ENCODE measurements around the gene SORCS2.

SORCS2 gene

GRCh38 chr4:7247946-7248345 is 55.6 kb downstream of the SORCS2 start:
- Histone ChIP-seq H3K9me3 (ENCODE audit: control insufficient read depth in 2 of 2, low read length in 2 of 2) (peaks cover 3 to 4% of the 10 kb centered on the region in 2 donors), H3K4me3 (ENCODE audit: low read length in 2 of 2) (no peak overlapping the region), H3K27ac (ENCODE audit: low read length) (no peak overlapping the region), H3K27me3 (ENCODE audit: control insufficient read depth in 1 of 2, insufficient read depth in 2 of 2, low read length in 2 of 2) (no peaks in the 10 kb centered on the region), H3K4me1 (ENCODE audit: control insufficient read depth, insufficient read depth, low read length) (peaks cover 15% of the 10 kb centered on the region), H3K36me3 (ENCODE audit: control insufficient read depth in 2 of 2, insufficient read depth in 2 of 2, low read length in 2 of 2) (no peaks in the 10 kb centered on the region), H3K9ac (ENCODE audit: low read length in 2 of 2) (no peak overlapping the region)

DNA sequence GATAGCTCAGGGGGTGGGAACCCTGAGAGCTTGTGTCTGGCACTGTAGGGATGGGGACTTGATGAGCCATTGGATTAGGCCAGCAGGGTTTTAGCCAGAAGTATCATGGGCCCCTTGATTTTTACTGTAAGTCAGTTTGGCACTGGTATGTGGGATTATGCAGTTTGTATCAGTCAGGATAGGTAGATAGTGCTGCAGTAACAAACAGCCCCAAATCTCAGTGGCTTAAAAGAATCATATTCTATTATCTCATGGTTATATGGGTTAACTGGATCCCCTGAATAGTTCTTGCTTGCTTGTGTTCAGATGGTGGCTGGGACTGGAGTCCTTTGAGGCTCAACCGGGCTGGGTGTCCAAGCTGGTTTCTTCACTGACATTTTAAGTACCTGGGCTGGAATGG is 56.5 kb downstream of the SORCS2 start:
- Histone ChIP-seq H3K4me1 (ENCODE audit: control insufficient read depth, insufficient read depth, low read length) (peaks cover 14% of the 10 kb centered on the region), H3K9ac (ENCODE audit: low read length in 2 of 2) (no peak overlapping the region), H3K27me3 (ENCODE audit: control insufficient read depth in 1 of 2, insufficient read depth in 2 of 2, low read length in 2 of 2) (no peaks in the 10 kb centered on the region), H3K4me3 (ENCODE audit: low read length in 2 of 2) (no peak overlapping the region), H3K9me3 (ENCODE audit: control insufficient read depth in 2 of 2, low read length in 2 of 2) (peaks cover 3 to 4% of the 10 kb centered on the region in 2 donors), H3K27ac (ENCODE audit: low read length) (no peak overlapping the region), H3K36me3 (ENCODE audit: control insufficient read depth in 2 of 2, insufficient read depth in 2 of 2, low read length in 2 of 2) (no peaks in the 10 kb centered on the region)

DNA sequence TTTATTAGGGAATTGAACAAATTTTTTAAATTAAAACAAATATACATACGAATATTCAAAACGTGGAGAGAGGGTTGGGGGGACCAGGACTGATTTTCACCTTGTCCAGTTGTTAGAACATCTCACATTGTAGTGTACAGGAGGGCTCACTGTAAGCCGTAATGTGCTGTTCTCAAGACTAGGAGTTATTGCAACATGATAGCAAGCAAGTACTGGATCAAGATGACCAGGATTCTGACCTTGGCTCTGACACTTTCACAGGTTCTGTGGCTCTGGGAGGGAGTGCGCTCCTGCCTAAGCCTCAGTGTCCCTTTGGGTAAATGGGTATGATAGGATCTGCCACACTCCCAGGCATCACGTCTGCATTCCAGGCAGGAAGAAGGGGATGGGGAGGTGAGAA is 59.0 kb downstream of the SORCS2 start:
- peaks cover 3 to 4% of the 10 kb centered on the region in 2 donors for H3K9me3 ChIP-seq (ENCODE audit: control insufficient read depth in 2 of 2, low read length in 2 of 2)
- peaks cover 18% of the 10 kb centered on the region for H3K4me1 ChIP-seq (ENCODE audit: control insufficient read depth, insufficient read depth, low read length)
- no peak overlapping the region for H3K27ac ChIP-seq (ENCODE audit: low read length)
- H3K27me3 ChIP-seq (ENCODE audit: control insufficient read depth in 1 of 2, insufficient read depth in 2 of 2, low read length in 2 of 2): no peaks in the 10 kb centered on the region
- H3K9ac ChIP-seq (ENCODE audit: low read length in 2 of 2): no peak overlapping the region
- no peak overlapping the region for H3K4me3 ChIP-seq (ENCODE audit: low read length in 2 of 2)
- no peaks in the 10 kb centered on the region for H3K36me3 ChIP-seq (ENCODE audit: control insufficient read depth in 2 of 2, insufficient read depth in 2 of 2, low read length in 2 of 2)

- no peak overlapping the region for H3K4me3 ChIP-seq (ENCODE audit: low read length in 2 of 2)
- peaks cover 3 to 4% of the 10 kb centered on the region in 2 donors for H3K9me3 ChIP-seq (ENCODE audit: control insufficient read depth in 2 of 2, low read length in 2 of 2)
- no peaks in the 10 kb centered on the region for H3K36me3 ChIP-seq (ENCODE audit: control insufficient read depth in 2 of 2, insufficient read depth in 2 of 2, low read length in 2 of 2)
- H3K27me3 ChIP-seq (ENCODE audit: control insufficient read depth in 1 of 2, insufficient read depth in 2 of 2, low read length in 2 of 2): no peaks in the 10 kb centered on the region
- H3K9ac ChIP-seq (ENCODE audit: low read length in 2 of 2): no peak overlapping the region
- peaks cover 25% of the 10 kb centered on the region for H3K4me1 ChIP-seq (ENCODE audit: control insufficient read depth, insufficient read depth, low read length)
- no peak overlapping the region for H3K27ac ChIP-seq (ENCODE audit: low read length)
Observed at GRCh38 chr4:7252051-7252450, 59.7 kb downstream of the SORCS2 start.

GRCh38 chr4:7252510-7253340 is 60.4 kb downstream of the SORCS2 start:
- no peak overlapping the region for H3K27ac ChIP-seq (ENCODE audit: low read length)
- no peak overlapping the region for H3K4me3 ChIP-seq (ENCODE audit: low read length in 2 of 2)
- peaks cover 3 to 4% of the 10 kb centered on the region in 2 donors for H3K9me3 ChIP-seq (ENCODE audit: control insufficient read depth in 2 of 2, low read length in 2 of 2)
- no peaks in the 10 kb centered on the region for H3K27me3 ChIP-seq (ENCODE audit: control insufficient read depth in 1 of 2, insufficient read depth in 2 of 2, low read length in 2 of 2)
- no peak overlapping the region for H3K9ac ChIP-seq (ENCODE audit: low read length in 2 of 2)
- no peaks in the 10 kb centered on the region for H3K36me3 ChIP-seq (ENCODE audit: control insufficient read depth in 2 of 2, insufficient read depth in 2 of 2, low read length in 2 of 2)
- peaks cover 26% of the 10 kb centered on the region for H3K4me1 ChIP-seq (ENCODE audit: control insufficient read depth, insufficient read depth, low read length)

DNA sequence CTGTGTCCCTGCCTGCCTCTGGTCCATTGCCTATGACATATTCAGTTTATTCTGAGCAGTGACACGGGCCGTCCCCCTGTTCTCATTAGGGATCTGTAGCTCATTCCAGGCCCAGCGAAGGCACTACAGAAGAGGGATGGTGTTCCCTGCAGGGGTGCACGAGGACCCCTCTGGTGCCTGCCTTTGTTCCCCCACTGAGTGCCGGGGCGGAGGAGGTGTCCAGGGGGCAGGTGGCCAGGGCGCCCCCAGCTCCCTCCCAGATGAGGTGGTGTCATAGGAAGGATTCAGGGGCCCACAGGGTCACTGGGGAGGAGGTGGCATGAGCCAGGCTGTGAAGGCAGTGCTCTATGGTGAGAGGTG is 61.0 kb downstream of the SORCS2 start:
- Histone ChIP-seq H3K4me3 (ENCODE audit: low read length in 2 of 2) (no peak overlapping the region), H3K9me3 (ENCODE audit: control insufficient read depth in 2 of 2, low read length in 2 of 2) (peaks cover 3 to 4% of the 10 kb centered on the region in 2 donors), H3K36me3 (ENCODE audit: control insufficient read depth in 2 of 2, insufficient read depth in 2 of 2, low read length in 2 of 2) (no peaks in the 10 kb centered on the region), H3K4me1 (ENCODE audit: control insufficient read depth, insufficient read depth, low read length) (peaks cover 26% of the 10 kb centered on the region), H3K27me3 (ENCODE audit: control insufficient read depth in 1 of 2, insufficient read depth in 2 of 2, low read length in 2 of 2) (no peaks in the 10 kb centered on the region), H3K27ac (ENCODE audit: low read length) (no peak overlapping the region), H3K9ac (ENCODE audit: low read length in 2 of 2) (no peak overlapping the region)

- Histone ChIP-seq H3K4me1 (ENCODE audit: control insufficient read depth, insufficient read depth, low read length) (peaks cover 26% of the 10 kb centered on the region), H3K9me3 (ENCODE audit: control insufficient read depth in 2 of 2, low read length in 2 of 2) (peaks cover 1% of the 10 kb centered on the region in 2 donors)
Observed at GRCh38 chr4:7253837-7254236, 61.5 kb downstream of the SORCS2 start.

DNA sequence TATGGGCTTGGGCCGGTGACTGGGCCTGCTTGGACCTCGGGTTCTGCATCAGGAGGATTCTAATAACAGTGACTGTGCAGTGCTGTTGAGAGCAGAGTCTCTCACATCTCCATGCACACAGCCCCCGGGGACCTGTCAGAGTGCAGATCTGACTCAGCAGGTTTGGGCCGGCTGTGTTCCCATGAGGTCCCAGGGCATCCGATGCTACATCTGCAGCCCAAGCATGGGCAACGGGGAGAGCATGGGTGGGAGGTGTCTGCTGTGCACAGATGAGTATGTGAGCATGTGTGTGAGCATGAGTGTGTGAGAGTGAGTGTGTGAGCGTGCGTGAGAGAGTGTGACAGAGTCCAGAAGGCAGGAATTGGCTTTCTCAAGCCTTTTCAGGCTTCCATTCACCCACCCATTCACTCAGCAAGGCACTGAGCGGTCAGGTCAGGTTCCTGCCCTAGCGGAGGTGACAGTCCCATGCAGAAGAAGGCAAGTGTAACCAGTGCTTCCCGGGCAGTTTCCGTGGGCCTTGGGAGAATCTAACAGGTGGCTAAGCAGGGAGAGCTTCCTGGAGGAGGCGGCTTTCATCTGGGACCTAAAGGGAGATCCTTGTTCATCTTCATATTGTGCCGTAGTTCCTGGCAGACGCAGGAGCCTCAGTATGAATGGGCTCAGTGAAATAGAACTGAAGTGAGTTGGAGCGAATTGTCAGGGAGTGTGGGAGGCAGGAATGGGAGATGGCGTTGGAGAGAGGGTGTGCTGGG is 62.6 kb downstream of the SORCS2 start:
- Histone ChIP-seq H3K4me3 (ENCODE audit: low read length in 2 of 2) (no peak overlapping the region), H3K27me3 (ENCODE audit: control insufficient read depth in 1 of 2, insufficient read depth in 2 of 2, low read length in 2 of 2) (peaks cover 0 to 1% of the 10 kb centered on the region in 2 donors), H3K27ac (ENCODE audit: low read length) (no peak overlapping the region), H3K9ac (ENCODE audit: low read length in 2 of 2) (no peak overlapping the region), H3K36me3 (ENCODE audit: control insufficient read depth in 2 of 2, insufficient read depth in 2 of 2, low read length in 2 of 2) (no peaks in the 10 kb centered on the region), H3K9me3 (ENCODE audit: control insufficient read depth in 2 of 2, low read length in 2 of 2) (no peaks in the 10 kb centered on the region), H3K4me1 (ENCODE audit: control insufficient read depth, insufficient read depth, low read length) (peaks cover 26% of the 10 kb centered on the region)

More at GRCh38 chr4:7253837-7254236, 61.5 kb downstream of the SORCS2 start:
- no peaks in the 10 kb centered on the region for H3K36me3 ChIP-seq (ENCODE audit: control insufficient read depth in 2 of 2, insufficient read depth in 2 of 2, low read length in 2 of 2)
- H3K4me3 ChIP-seq (ENCODE audit: low read length in 2 of 2): no peak overlapping the region
- no peak overlapping the region for H3K27ac ChIP-seq (ENCODE audit: low read length)
- no peaks in the 10 kb centered on the region for H3K27me3 ChIP-seq (ENCODE audit: control insufficient read depth in 1 of 2, insufficient read depth in 2 of 2, low read length in 2 of 2)
- H3K9ac ChIP-seq (ENCODE audit: low read length in 2 of 2): no peak overlapping the region

GRCh38 chr4:7255488-7255881 is 63.1 kb downstream of the SORCS2 start:
- Histone ChIP-seq H3K27me3 (ENCODE audit: control insufficient read depth in 1 of 2, insufficient read depth in 2 of 2, low read length in 2 of 2) (peaks cover 0 to 3% of the 10 kb centered on the region in 2 donors), H3K4me3 (ENCODE audit: low read length in 2 of 2) (no peak overlapping the region), H3K27ac (ENCODE audit: low read length) (no peak overlapping the region), H3K9ac (ENCODE audit: low read length in 2 of 2) (no peak overlapping the region), H3K9me3 (ENCODE audit: control insufficient read depth in 2 of 2, low read length in 2 of 2) (no peaks in the 10 kb centered on the region), H3K36me3 (ENCODE audit: control insufficient read depth in 2 of 2, insufficient read depth in 2 of 2, low read length in 2 of 2) (no peaks in the 10 kb centered on the region), H3K4me1 (ENCODE audit: control insufficient read depth, insufficient read depth, low read length) (peaks cover 25% of the 10 kb centered on the region)

DNA sequence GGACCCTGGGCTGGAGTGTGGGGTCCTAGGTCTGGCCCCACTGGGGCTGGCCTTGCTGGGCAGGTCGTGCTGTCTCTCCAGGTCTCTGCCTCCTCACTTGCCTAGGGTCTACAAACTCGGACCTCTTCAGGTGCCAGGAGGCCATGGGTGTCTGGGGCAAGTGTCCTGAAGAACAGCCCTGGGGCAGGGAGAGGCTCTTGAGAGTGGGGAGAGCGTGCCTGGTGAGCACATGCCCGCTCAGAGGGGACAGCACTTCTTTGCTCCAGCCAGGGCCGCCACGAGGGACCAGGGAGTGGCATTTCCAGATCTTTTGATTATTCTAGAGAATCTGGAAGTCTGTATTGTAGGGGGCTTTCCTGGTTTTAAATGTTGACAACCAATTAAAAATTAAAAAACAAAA is 63.7 kb downstream of the SORCS2 start:
- no peaks in the 10 kb centered on the region for H3K9me3 ChIP-seq (ENCODE audit: control insufficient read depth in 2 of 2, low read length in 2 of 2)
- H3K36me3 ChIP-seq (ENCODE audit: control insufficient read depth in 2 of 2, insufficient read depth in 2 of 2, low read length in 2 of 2): no peaks in the 10 kb centered on the region
- no peak overlapping the region for H3K27ac ChIP-seq (ENCODE audit: low read length)
- no peak overlapping the region for H3K4me3 ChIP-seq (ENCODE audit: low read length in 2 of 2)
- H3K27me3 ChIP-seq (ENCODE audit: control insufficient read depth in 1 of 2, insufficient read depth in 2 of 2, low read length in 2 of 2): peaks cover 0 to 3% of the 10 kb centered on the region in 2 donors
- peaks cover 22% of the 10 kb centered on the region for H3K4me1 ChIP-seq (ENCODE audit: control insufficient read depth, insufficient read depth, low read length)
- H3K9ac ChIP-seq (ENCODE audit: low read length in 2 of 2): no peak overlapping the region

All from stomach smooth muscle (tissue), 2 donors.